T-cell (primary cell): ENCODE data around the gene MPRIP. TPM values are rescaled to one million over a fixed set of nuclear protein-coding genes. Genes with fewer than 3 reads are reported as not detected.

Experiments used
- ATAC-seq, 4 experiments: fragments of 200-7000 bp in 3 of 4; fragments of 150-1000 bp in 1 of 4; cut with Tn5 transposase; replicated peaks in 1 of 4; 1 replicate in 3 of 4; 2 replicates in 1 of 4; pipeline ENCODE4 v1.10.0; 2021; ENCODE audit warnings: moderate library complexity in 3 of 4, mild to moderate bottlenecking in 2 of 4, moderate number of reproducible peaks in 1 of 4
- CTCF ChIA-PET, 2 donors: fragments of 300-600 bp; sonication (Branson Sonifier 250); formaldehyde crosslinking; loops; one replicate each; lab custom pipeline; 2022; ENCODE audit warnings: antibody characterized with exemption in 2 of 2; lab: Charles Lee
- POLR2A ChIA-PET, 2 donors: fragments of 300-600 bp; sonication (Branson Sonifier 250); formaldehyde crosslinking; loops; one replicate each; lab custom pipeline; 2022; ENCODE audit warnings: antibody characterized with exemption in 2 of 2; lab: Charles Lee
- DNase-seq, 35 experiments: peaks; one replicate each; pipeline versions ENCODE4 v3.0.0 to v3.0.0-alpha.2; 2013 to 2023
- H3K27ac ChIP-seq: one replicate; pipeline ENCODE4 v1.5.1; 2013; ENCODE audit warnings: low read length
- H3K27me3 ChIP-seq, 2 experiments: replicated peaks in 1 of 2; 1 replicate in 1 of 2; 2 replicates in 1 of 2; pipeline versions ENCODE4 v1.6.1 to v1.7.0; 2013; ENCODE audit warnings: low read length in 1 of 2, mixed read lengths in 1 of 2; ENCODE audit not compliant: control insufficient read depth in 2 of 2, insufficient read depth in 2 of 2; ENCODE audit errors: extremely low read depth in 1 of 2
- H3K36me3 ChIP-seq, 2 donors: 1 replicate in 1 of 2; 2 replicates in 1 of 2; pipeline versions ENCODE4 v1.6.1 to v1.7.0; 2013; ENCODE audit warnings: low read length in 1 of 2; ENCODE audit not compliant: control insufficient read depth in 2 of 2, insufficient read depth in 1 of 2; ENCODE audit errors: extremely low read depth in 1 of 2
- H3K4me1 ChIP-seq, 2 experiments: 1 replicate in 1 of 2; 2 replicates in 1 of 2; pipeline versions ENCODE4 v1.6.1 to v1.7.0; 2013; ENCODE audit warnings: low read length in 2 of 2, mixed read lengths in 1 of 2; ENCODE audit not compliant: insufficient read depth in 2 of 2, control insufficient read depth in 1 of 2; ENCODE audit errors: extremely low read depth in 1 of 2
- H3K4me3 ChIP-seq, 2 donors: 1 replicate in 1 of 2; 2 replicates in 1 of 2; pipeline versions ENCODE4 v1.5.1 to v1.7.0; 2013; ENCODE audit warnings: mild to moderate bottlenecking in 2 of 2, low read length in 1 of 2, moderate library complexity in 1 of 2; ENCODE audit not compliant: control insufficient read depth in 1 of 2; ENCODE audit errors: extremely low read depth in 1 of 2
- H3K9me3 ChIP-seq: 2 replicates; pipeline ENCODE4 v1.7.0; 2013
- H3K27ac Mint-ChIP-seq, 2 donors: one replicate each; pipeline ENCODE4 v1.8.0; 2020 to 2021; ENCODE audit warnings: mild to moderate bottlenecking in 2 of 2, mixed read lengths in 2 of 2
- H3K27me3 Mint-ChIP-seq, 2 donors: one replicate each; pipeline ENCODE4 v1.8.0; 2021 to 2022; ENCODE audit warnings: mixed read lengths in 2 of 2
- H3K36me3 Mint-ChIP-seq: one replicate; pipeline ENCODE4 v1.8.0; 2021; ENCODE audit warnings: mixed read lengths
- H3K4me1 Mint-ChIP-seq, 3 donors: one replicate each; pipeline ENCODE4 v1.8.0; 2020 to 2022; ENCODE audit warnings: mixed read lengths in 3 of 3, mild to moderate bottlenecking in 1 of 3
- H3K4me3 Mint-ChIP-seq, 3 donors: one replicate each; pipeline ENCODE4 v1.8.0; 2020 to 2022; ENCODE audit warnings: mild to moderate bottlenecking in 3 of 3, mixed read lengths in 3 of 3, moderate library complexity in 3 of 3
- H3K9me3 Mint-ChIP-seq, 3 donors: one replicate each; pipeline ENCODE4 v1.8.0; 2020 to 2022; ENCODE audit warnings: mixed read lengths in 3 of 3
- WGBS: methylation state at CpG from one replicate; pipeline ENCODE4 v1.1.5; 2013; ENCODE audit warnings: missing lambda C conversion rate; ENCODE audit not compliant: insufficient coverage; 5-methylcytosine and 5-hydroxymethylcytosine counted together
- total RNA-seq, 35 experiments: library from RNA in 6 of 35; stranded (reverse) in 6 of 35; fragments of 120-200 nt in 1 of 35; gene quantifications; one replicate each; pipeline versions ENCODE4 v1.2.1 to v1.2.4 and lab custom pipeline; 2013 to 2026

Gene MPRIP
- total RNA-seq, 5 donors from 2014 or later (not counting 1 experiment from before 2014, with no cell fraction given) = 189 to 266 (median 247) TPM

- Histone ChIP-seq H3K4me1 (peaks cover 0 to 16% of the 10 kb centered on the region in 2 experiments), H3K27me3 (no peaks in the 10 kb centered on the region), H3K36me3 (peaks cover 7 to 11% of the 10 kb centered on the region in 2 donors), H3K4me3 (no peak overlapping the region), H3K27ac (no peak overlapping the region), H3K9me3 (no peaks in the 10 kb centered on the region)
- ChIA-PET POLR2A (no interaction called here), CTCF (no interaction called here)
- H3K27ac Mint-ChIP-seq = peak overlapping the region in 1 of 2 donors; percentile 25
- ATAC-seq (no peak), DNase-seq (no peak)
- no peaks in the 10 kb centered on the region for H3K9me3 Mint-ChIP-seq
- H3K4me1 Mint-ChIP-seq = peaks cover 25 to 43% (median 35%) of the 10 kb centered on the region in 3 donors
- no peak overlapping the region for H3K4me3 Mint-ChIP-seq
- no peaks in the 10 kb centered on the region for H3K27me3 Mint-ChIP-seq
- 96% methylated on average over 6 of the region's 6 CpGs for WGBS
- peaks cover 7% of the 10 kb centered on the region for H3K36me3 Mint-ChIP-seq
Measured at GRCh38 chr17:17103160-17103559, 60.9 kb downstream of the MPRIP start.

DNA sequence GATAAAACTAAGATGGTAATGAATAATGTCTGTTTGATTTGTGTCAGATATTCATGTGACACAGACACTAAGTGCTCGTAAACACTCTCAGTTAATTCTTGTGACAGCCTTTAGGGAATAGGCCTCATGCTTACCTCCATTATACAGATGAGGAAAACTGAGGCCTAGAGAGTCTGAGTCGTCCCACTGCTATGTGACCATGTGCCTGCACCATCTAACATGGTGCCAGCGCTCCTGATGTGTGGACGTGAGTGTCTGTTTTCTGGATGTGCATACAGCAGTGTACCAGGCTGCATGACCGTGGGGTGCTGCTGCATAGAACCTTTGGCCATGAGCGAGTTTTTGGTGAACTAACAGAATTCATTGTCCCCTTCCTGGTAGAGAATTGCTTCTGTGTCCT is 61.8 kb downstream of the MPRIP start:
- H3K4me1 Mint-ChIP-seq = peaks cover 34 to 52% (median 44%) of the 10 kb centered on the region in 3 donors
- Histone ChIP-seq H3K4me3 (no peak overlapping the region), H3K27ac (no peak overlapping the region), H3K36me3 (peaks cover 7 to 11% of the 10 kb centered on the region in 2 donors), H3K4me1 (peaks cover 1 to 25% of the 10 kb centered on the region in 2 experiments), H3K27me3 (no peaks in the 10 kb centered on the region), H3K9me3 (no peaks in the 10 kb centered on the region)
- POLR2A ChIA-PET = no interaction called here
- H3K4me3 Mint-ChIP-seq = no peak overlapping the region
- 97% methylated on average over 5 of the region's 6 CpGs for WGBS
- no peak overlapping the region for H3K27ac Mint-ChIP-seq
- H3K9me3 Mint-ChIP-seq = no peaks in the 10 kb centered on the region
- CTCF ChIA-PET = no interaction called here
- DNase-seq = no peak
- peaks cover 7% of the 10 kb centered on the region for H3K36me3 Mint-ChIP-seq
- H3K27me3 Mint-ChIP-seq = no peaks in the 10 kb centered on the region
- ATAC-seq = no peak

- Histone ChIP-seq H3K9me3 (no peaks in the 10 kb centered on the region), H3K27ac (no peak overlapping the region), H3K4me1 (peaks cover 5 to 30% of the 10 kb centered on the region in 2 experiments), H3K27me3 (no peaks in the 10 kb centered on the region), H3K36me3 (peaks cover 7 to 11% of the 10 kb centered on the region in 2 donors), H3K4me3 (no peak overlapping the region)
- peaks cover 7% of the 10 kb centered on the region for H3K36me3 Mint-ChIP-seq
- POLR2A ChIA-PET = no interaction called here
- H3K27ac Mint-ChIP-seq = peak overlapping the region; percentile 11 to 37
- no peaks in the 10 kb centered on the region for H3K9me3 Mint-ChIP-seq
- WGBS = 91% methylated on average over 8 of the region's 11 CpGs
- peaks cover 38 to 57% (median 48%) of the 10 kb centered on the region in 3 donors for H3K4me1 Mint-ChIP-seq
- no peak for ATAC-seq
- no peak for DNase-seq
- CTCF ChIA-PET = no interaction called here
- no peaks in the 10 kb centered on the region for H3K27me3 Mint-ChIP-seq
- H3K4me3 Mint-ChIP-seq = no peak overlapping the region
Measured at GRCh38 chr17:17104494-17104893, 62.2 kb downstream of the MPRIP start.

GRCh38 chr17:17105976-17106375 is 63.7 kb downstream of the MPRIP start:
- no peak overlapping the region for H3K27ac ChIP-seq
- POLR2A ChIA-PET = no interaction called here
- Mint-ChIP-seq H3K27me3 (no peaks in the 10 kb centered on the region), H3K27ac (peak overlapping the region in 1 of 2 donors; percentile 31), H3K4me3 (no peak overlapping the region), H3K36me3 (peaks cover 7% of the 10 kb centered on the region), H3K9me3 (no peaks in the 10 kb centered on the region), H3K4me1 (peaks cover 53 to 72% (median 63%) of the 10 kb centered on the region in 3 donors)
- H3K36me3 ChIP-seq = peaks cover 7 to 11% of the 10 kb centered on the region in 2 donors
- H3K9me3 ChIP-seq = no peaks in the 10 kb centered on the region
- CTCF ChIA-PET = interaction anchor here in 1 of 2 donors (1.3 kb wide), 1 partner anchor 20 kb away, joined by 4 read pairs; no protein-coding TSS in a partner anchor
- no peaks in the 10 kb centered on the region for H3K27me3 ChIP-seq
- DNase-seq (no peak), ATAC-seq (no peak)
- no peak overlapping the region for H3K4me3 ChIP-seq
- H3K4me1 ChIP-seq = peaks cover 10 to 43% of the 10 kb centered on the region in 2 experiments
- 95% methylated on average over 7 of the region's 7 CpGs for whole genome bisulfite sequencing

DNA sequence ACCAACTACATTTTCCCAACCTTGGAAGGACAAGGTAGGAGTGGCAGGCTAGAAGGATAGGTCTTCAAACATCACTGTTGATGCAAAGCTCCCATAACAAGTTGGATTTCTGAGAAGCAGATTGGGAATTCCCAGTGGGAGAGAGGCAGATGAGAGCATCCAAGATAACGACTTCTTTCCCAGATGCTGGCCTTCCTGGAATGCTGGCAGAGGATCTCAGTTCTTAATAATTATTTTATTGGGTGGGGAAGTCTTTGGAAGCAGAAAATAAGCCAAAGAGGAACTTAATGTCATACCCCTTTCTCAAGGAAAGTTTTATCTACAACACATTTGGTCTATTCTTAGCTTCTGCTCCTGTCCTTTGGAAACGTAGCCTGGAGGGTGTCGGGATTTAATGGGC is 64.5 kb downstream of the MPRIP start:
- ChIA-PET POLR2A (no interaction called here), CTCF (interaction anchor here (0.9 to 1.3 kb wide), 2 partner anchors 19 to 106 kb away, joined by 3 to 4 read pairs; no protein-coding TSS in a partner anchor)
- Histone ChIP-seq H3K4me1 (peaks cover 10 to 51% of the 10 kb centered on the region in 2 experiments), H3K27me3 (no peaks in the 10 kb centered on the region), H3K36me3 (peaks cover 7 to 11% of the 10 kb centered on the region in 2 donors), H3K27ac (no peak overlapping the region), H3K9me3 (no peaks in the 10 kb centered on the region), H3K4me3 (no peak overlapping the region)
- H3K27me3 Mint-ChIP-seq = no peaks in the 10 kb centered on the region
- H3K36me3 Mint-ChIP-seq = peaks cover 7% of the 10 kb centered on the region
- DNase-seq (no peak), ATAC-seq (no peak)
- H3K9me3 Mint-ChIP-seq = no peaks in the 10 kb centered on the region
- peaks cover 61 to 79% (median 65%) of the 10 kb centered on the region in 3 donors for H3K4me1 Mint-ChIP-seq
- no peak overlapping the region for H3K4me3 Mint-ChIP-seq
- H3K27ac Mint-ChIP-seq = peak overlapping the region; percentile 85 to 91
- WGBS = 73% methylated on average over 2 of the region's 3 CpGs

- peaks cover 7 to 12% of the 10 kb centered on the region in 2 donors for H3K36me3 ChIP-seq
- DNase-seq (no peak), ATAC-seq (no peak)
- 100% methylated on average over 4 of the region's 4 CpGs for WGBS
- H3K27ac ChIP-seq = no peak overlapping the region
- no peaks in the 10 kb centered on the region for H3K9me3 ChIP-seq
- ChIA-PET CTCF (interaction anchor here (0.9 to 1.3 kb wide), 2 partner anchors 18 to 107 kb away, joined by 3 to 4 read pairs; no protein-coding TSS in a partner anchor), POLR2A (interaction anchor here in 1 of 2 donors (0.6 kb wide), 1 partner anchor 913 kb away, joined by 3 read pairs; no protein-coding TSS in a partner anchor)
- H3K4me1 ChIP-seq = peaks cover 10 to 55% of the 10 kb centered on the region in 2 experiments
- Mint-ChIP-seq H3K4me3 (no peak overlapping the region), H3K27ac (peak overlapping the region; percentile 85 to 91), H3K9me3 (no peaks in the 10 kb centered on the region), H3K4me1 (peaks cover 66 to 84% (median 67%) of the 10 kb centered on the region in 3 donors), H3K36me3 (peaks cover 7% of the 10 kb centered on the region), H3K27me3 (no peaks in the 10 kb centered on the region)
- no peak overlapping the region for H3K4me3 ChIP-seq
- no peaks in the 10 kb centered on the region for H3K27me3 ChIP-seq
Measured at GRCh38 chr17:17107281-17107680, 65.0 kb downstream of the MPRIP start.
